HG02798 (cell line): ENCODE measurements around the gene RASL12.
"Not testable (repeated sequence)": the region's sequence is repeated elsewhere in the genome, so short reads cannot be mapped to it uniquely, and the experiment has no call there.

Source experiments
- ATAC-seq: cut with Tn5 transposase; IDR thresholded peaks from one replicate; pipeline ENCODE4 v1.9.1; 2021; ENCODE audit warnings: mild to moderate bottlenecking; ENCODE audit not compliant: unreplicated experiment, poor library complexity

RASL12 gene

GRCh38 chr15:65067645-65068402 lies at the start of gene RASL12:
Gene RASL12, minus strand, starts transcription at chr15:65067991. Its CDS starts 156 bp downstream, at chr15:65067835.
- no peak for ATAC-seq

- no peak for ATAC-seq
Observed at GRCh38 chr15:65115542-65115941, 47.8 kb upstream of the RASL12 start.

- ATAC-seq, result no peak
Observed at GRCh38 chr15:65115086-65115485, 47.3 kb upstream of the RASL12 start, which contains the start of gene UBAP1L. Gene UBAP1L, minus strand, starts transcription at chr15:65115200. Its CDS starts 8,985 bp downstream, at chr15:65106215.

DNA sequence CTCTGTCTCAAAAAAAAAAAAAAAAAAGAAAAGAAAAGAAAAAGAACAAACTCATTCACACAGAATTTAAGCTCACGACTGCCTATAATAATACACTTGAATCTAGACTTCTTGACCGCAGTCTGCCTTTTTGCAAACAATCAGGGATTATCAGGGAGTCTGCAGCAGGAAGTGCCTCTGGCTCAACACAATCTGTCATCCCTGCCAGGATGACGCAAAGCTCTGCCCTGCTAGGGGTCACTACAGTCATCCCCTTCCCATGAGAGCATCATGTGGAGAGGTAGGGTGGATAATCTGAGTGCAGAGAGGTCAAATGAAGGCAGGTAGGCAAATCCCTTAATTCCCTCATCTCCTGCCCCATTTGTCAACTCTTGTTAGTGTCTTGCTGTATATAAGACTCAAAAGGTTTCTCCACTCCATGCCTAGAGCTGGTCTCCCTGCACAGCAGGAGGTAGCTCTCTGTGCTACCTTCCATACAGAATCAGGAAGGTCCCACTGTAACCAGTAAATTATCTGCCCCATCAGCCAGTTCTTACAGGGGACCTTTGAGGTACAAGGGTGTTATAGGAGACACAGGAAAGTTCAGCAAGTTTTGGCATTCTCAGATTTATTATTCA lies 43.0 kb upstream of the RASL12 start:
- no peak for ATAC-seq

DNA sequence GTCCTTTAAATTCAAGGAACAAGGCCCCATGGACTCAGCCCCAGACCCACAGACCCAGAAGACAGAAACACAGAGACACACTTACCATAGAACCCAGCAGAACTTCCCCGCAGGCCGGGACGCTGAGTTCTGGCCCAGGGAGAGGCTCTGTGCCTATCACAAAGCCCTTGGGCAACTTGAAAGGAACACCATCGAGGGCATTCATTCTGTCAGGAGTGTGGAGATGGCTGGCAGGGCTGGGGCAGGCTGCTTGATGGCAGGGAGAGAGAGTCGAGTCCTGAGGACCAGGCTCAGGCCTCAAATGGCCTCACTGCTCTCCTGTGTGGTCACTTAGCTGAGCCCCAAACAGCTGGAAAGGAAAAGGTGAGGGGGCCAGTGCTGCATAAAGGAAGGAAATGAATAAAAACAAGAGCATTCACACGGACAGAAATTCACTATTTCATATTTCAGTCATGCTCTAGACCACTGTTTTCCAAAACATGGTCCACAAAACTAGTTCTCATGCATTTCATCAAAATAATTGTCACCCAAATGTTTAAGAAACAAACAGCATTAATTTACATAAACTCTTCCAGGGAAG lies 38.3 kb upstream of the RASL12 start:
- ATAC-seq, result no peak

GRCh38 chr15:65105038-65105437 lies 37.2 kb upstream of the RASL12 start:
- no peak for ATAC-seq

DNA sequence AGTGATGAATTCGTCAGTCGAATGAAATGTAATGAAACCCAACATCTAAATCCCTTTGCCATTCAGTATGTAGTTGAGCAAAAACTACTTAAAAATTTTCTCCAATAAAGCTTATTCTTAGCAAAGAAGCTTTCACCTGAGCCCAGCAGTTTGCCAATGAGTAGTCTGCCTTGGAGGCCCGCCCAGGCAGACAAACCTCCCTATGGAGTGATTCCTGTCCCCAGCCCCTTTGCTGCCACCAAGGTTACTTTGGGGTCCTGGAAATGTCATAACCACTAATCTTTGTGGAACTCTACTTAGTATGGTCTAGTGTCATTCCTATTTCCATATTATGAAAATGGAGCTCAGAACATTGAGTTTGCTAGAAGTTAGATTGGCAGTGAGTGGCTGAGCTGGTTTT lies 35.1 kb upstream of the RASL12 start:
- no peak for ATAC-seq

GRCh38 chr15:65101891-65102708 lies 34.3 kb upstream of the RASL12 start:
- ATAC-seq, result no peak

DNA sequence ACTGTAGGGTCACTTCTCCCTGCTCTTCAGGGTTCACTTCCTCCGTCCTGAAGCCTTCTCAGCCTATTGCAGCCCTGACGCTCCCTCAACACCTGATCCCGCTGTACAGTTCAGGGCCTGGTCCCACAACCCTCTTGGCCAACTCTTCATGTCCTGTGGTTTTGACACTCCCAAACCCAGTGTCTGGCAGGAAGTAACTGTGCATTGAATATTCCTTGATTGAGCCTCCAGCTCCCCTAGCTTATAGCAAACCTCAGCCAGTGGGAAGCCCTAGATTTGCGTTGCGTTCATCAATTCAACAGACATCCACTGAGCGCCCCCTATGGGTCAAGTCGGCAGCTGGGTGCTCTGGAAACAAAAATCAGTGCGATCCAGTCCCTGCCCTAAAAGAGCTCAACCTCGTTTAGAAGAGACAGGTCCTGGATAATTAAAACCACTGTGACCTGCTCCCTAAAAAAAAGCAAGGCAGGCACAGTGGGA lies 33.7 kb upstream of the RASL12 start:
- no peak for ATAC-seq

- ATAC-seq, result no peak
Observed at GRCh38 chr15:65100442-65100841, 32.7 kb upstream of the RASL12 start.

- not testable (repeated sequence) for ATAC-seq
Observed at GRCh38 chr15:65099801-65100200, 32.0 kb upstream of the RASL12 start.

- ATAC-seq, result no peak
Observed at GRCh38 chr15:65099336-65099735, 31.5 kb upstream of the RASL12 start.

- ATAC-seq, result no peak
Observed at GRCh38 chr15:65097651-65098263, 30.0 kb upstream of the RASL12 start.

- ATAC-seq, result no peak
Observed at GRCh38 chr15:65096481-65097385, 28.9 kb upstream of the RASL12 start.

DNA sequence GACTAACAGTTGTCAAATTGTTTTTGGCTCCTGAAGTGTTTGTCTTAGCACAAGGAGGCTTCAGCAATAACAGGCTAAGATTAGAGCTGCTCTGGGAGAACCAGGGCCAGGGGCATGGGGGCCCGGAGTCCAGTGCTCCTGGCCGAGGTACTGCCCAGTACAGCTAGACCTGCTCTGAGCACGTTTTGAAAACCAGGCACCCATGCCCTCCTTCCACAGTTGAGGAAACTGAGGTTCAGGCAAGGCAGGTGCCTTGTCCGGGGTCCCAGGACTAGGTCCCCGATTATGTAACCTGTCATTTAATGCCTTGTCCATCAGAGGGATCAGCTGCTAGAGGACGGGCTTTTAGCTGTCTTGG lies 27.9 kb upstream of the RASL12 start:
- no peak for ATAC-seq

- ATAC-seq, result no peak
Observed at GRCh38 chr15:65095011-65095746, 27.4 kb upstream of the RASL12 start.

GRCh38 chr15:65094294-65094995 lies 26.7 kb upstream of the RASL12 start:
- ATAC-seq, result no peak

DNA sequence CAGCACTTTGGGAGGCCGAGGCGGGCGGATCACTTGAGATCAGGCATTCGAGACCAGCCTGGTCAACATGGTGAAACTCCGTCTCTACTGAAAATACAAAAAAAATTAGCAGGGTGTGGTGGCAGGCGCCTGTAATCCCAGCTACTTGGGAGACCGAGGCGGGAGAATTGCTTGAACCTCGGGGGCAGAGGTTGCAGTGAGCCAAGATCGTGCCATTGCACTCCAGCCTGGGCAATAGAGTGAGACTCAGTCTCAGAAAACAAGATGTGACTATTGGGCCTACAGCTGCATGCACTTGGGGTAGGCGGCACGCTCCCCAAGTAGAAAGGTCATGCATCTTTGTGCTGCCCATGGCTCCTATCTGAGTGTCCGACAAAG lies 26.0 kb upstream of the RASL12 start:
- ATAC-seq, result not testable (repeated sequence)
